HepG2 (cell line): ENCODE data around the gene MYH16. TPM values are rescaled to one million over a fixed set of nuclear protein-coding genes. Genes with fewer than 3 reads are reported as not detected.

Experiments used
- ATAC-seq: fragments of 200-7000 bp; cut with Tn5 transposase; 3 replicates; pipeline ENCODE4 v1.9.1; 2020; ENCODE audit warnings: mild to moderate bottlenecking, moderate library complexity
- BruUV-seq: library from RNA; stranded (reverse); fragments of 400-500 nt; replicated peaks from 2 replicates; lab custom pipeline; 2021; lab: Mats Ljungman, UMichigan
- CTCF ChIA-PET: fragments of 300-600 bp; formaldehyde crosslinking; extraction: SDS; loops from one replicate; lab custom pipeline; 2021; ENCODE audit warnings: low total read pairs, inconsistent platforms, low intra/inter-chr PET ratio; lab: Yijun Ruan, JAX
- POLR2A ChIA-PET: fragments of 350-600 bp; sonication (Branson Sonifier 250); formaldehyde crosslinking; loops from one replicate; lab custom pipeline; 2020; ENCODE audit warnings: antibody characterized with exemption, inconsistent platforms; lab: Yijun Ruan, JAX
- DNase-seq: peaks from one replicate; pipeline ENCODE4 v3.0.0-alpha.2; 2015; ENCODE audit warnings: low spot score
- FAIRE-seq: peaks from 3 replicates; lab custom pipeline; 2011; peaks lifted over from hg19 to GRCh38; lab: Jason Lieb, UNC
- H2AFZ ChIP-seq: one replicate; pipeline ENCODE4 v1.6.1; 2011; ENCODE audit warnings: low read length, inconsistent platforms
- H3K27ac ChIP-seq: fragments of 300-600 bp; 3 replicates; pipeline ENCODE4 v1.8.0; 2011; ENCODE audit warnings: mixed run types, mild to moderate bottlenecking, mixed read lengths, low read length, inconsistent platforms; ENCODE audit not compliant: insufficient read depth; ENCODE audit errors: extremely low read length
- H3K27me3 ChIP-seq, 2 experiments: fragments of 200-600 bp in 1 of 2; 2 replicates in 1 of 2; 3 replicates in 1 of 2; pipeline versions ENCODE4 v1.6.0 to v1.8.0; 2011; ENCODE audit warnings: low read length in 2 of 2, mild to moderate bottlenecking in 2 of 2, moderate library complexity in 2 of 2, inconsistent platforms in 1 of 2; ENCODE audit not compliant: insufficient read depth in 2 of 2, control insufficient read depth in 1 of 2
- H3K36me3 ChIP-seq, 2 experiments: fragments of 200-600 bp in 1 of 2; replicated peaks in 1 of 2; 2 replicates in 1 of 2; 3 replicates in 1 of 2; pipeline versions ENCODE4 v1.5.1 to v1.8.0; 2011; ENCODE audit warnings: low read length in 2 of 2, inconsistent platforms in 1 of 2; ENCODE audit not compliant: insufficient read depth in 2 of 2, control insufficient read depth in 1 of 2
- H3K4me1 ChIP-seq: 2 replicates; pipeline ENCODE4 v1.5.1; 2012; ENCODE audit warnings: low read length, inconsistent platforms; ENCODE audit not compliant: insufficient read depth
- H3K4me2 ChIP-seq: 2 replicates; pipeline ENCODE4 v1.6.0; 2011; ENCODE audit warnings: low read depth, low read length, inconsistent platforms
- H3K4me3 ChIP-seq, 3 experiments: fragments of 200-600 bp in 1 of 3; sonication (generic), shearing (Covaris generic) in 1 of 3; replicated peaks in 1 of 3; 2 replicates each; pipeline ENCODE4 v1.5.1; 2011 to 2016; ENCODE audit warnings: low read length in 3 of 3, inconsistent platforms in 2 of 3, low read depth in 2 of 3, mild to moderate bottlenecking in 2 of 3, control low read depth in 1 of 3, mixed read lengths in 1 of 3; ENCODE audit not compliant: insufficient read depth in 1 of 3
- H3K79me2 ChIP-seq: one replicate; pipeline ENCODE4 v1.6.1; 2011; ENCODE audit warnings: low read length, inconsistent platforms; ENCODE audit not compliant: insufficient read depth
- H3K9ac ChIP-seq: 2 replicates; pipeline ENCODE4 v1.6.0; 2011; ENCODE audit warnings: mild to moderate bottlenecking, low read depth, low read length, inconsistent platforms; ENCODE audit not compliant: insufficient read depth
- H3K9me3 ChIP-seq: 2 replicates; pipeline ENCODE4 v1.5.1; 2012; ENCODE audit warnings: mild to moderate bottlenecking, low read length
- H4K20me1 ChIP-seq: 2 replicates; pipeline ENCODE4 v1.6.0; 2011; ENCODE audit warnings: inconsistent platforms, mild to moderate bottlenecking, low read length, moderate library complexity; ENCODE audit not compliant: insufficient read depth
- NBN ChIP-seq: fragments of 450-650 bp; conservative IDR thresholded peaks from 2 replicates; pipeline ENCODE4 v1.6.1; 2017
- PAWR ChIP-seq: sonication (generic); formaldehyde crosslinking; IDR thresholded peaks from 2 replicates; pipeline ENCODE4 v1.4.0; 2020; ENCODE audit warnings: missing genetic modification reagents, mild to moderate bottlenecking, borderline replicate concordance
- PHB2 ChIP-seq: fragments of 450-650 bp; IDR thresholded peaks from 2 replicates; pipeline ENCODE4 v1.6.1; 2018; ENCODE audit not compliant: partially characterized antibody
- RFX3 ChIP-seq: IDR thresholded peaks from 2 replicates; pipeline ENCODE4 v1.6.1; 2016; ENCODE audit warnings: missing biosample characterization, missing genetic modification reagents
- SRSF9 ChIP-seq: fragments of 200-400 bp; formaldehyde crosslinking; IDR thresholded peaks from 2 replicates; pipeline ENCODE4 v1.6.1; 2018; ENCODE audit warnings: borderline replicate concordance, mild to moderate bottlenecking, low read depth, low read length; ENCODE audit not compliant: insufficient read depth, poor library complexity, severe bottlenecking
- TCF12 ChIP-seq, 2 experiments: fragments of 450-650 bp in 1 of 2; sonication (generic) in 1 of 2; formaldehyde crosslinking in 1 of 2; IDR thresholded peaks; 2 replicates each; pipeline versions ENCODE4 v1.6.1 to v1.8.0; 2017 to 2022; ENCODE audit warnings: antibody characterized with exemption in 1 of 2, mild to moderate bottlenecking in 1 of 2, missing genetic modification reagents in 1 of 2, moderate library complexity in 1 of 2
- WGBS: methylation state at CpG from one replicate; pipeline ENCODE4 v1.1.6; 2017; ENCODE audit warnings: low lambda C conversion rate; 5-methylcytosine and 5-hydroxymethylcytosine counted together
- in situ Hi-C: cut with HindIII; loops from 2 replicates; pipeline ENCODE4 v1.10.0; 2017; ENCODE audit warnings: low pct_unique_long_range_greater_than_20kb; ENCODE audit not compliant: extremely low pct_ligation_motif_present
- intact Hi-C: fragments of 100-400 bp; cut with micrococcal nuclease; formaldehyde crosslinking; loops from one replicate; pipeline ENCODE4 v1.10.0; 2022; ENCODE audit not compliant: unreplicated experiment
- polyA plus RNA-seq, 8 experiments: library from polyadenylated mRNA; depleted of rRNA in 3 of 8; stranded (reverse) in 7 of 8; unstranded in 1 of 8; fragments of >200 nt; fragmentation: Illumina TruSeq in 4 of 8; extraction: Trizol in 4 of 8; gene quantifications; 2 replicates each; pipeline versions ENCODE4 v1.2.1 to v1.2.3, GENCODE V29; 2011 to 2016; ENCODE audit warnings: low read depth in 4 of 8, missing spikeins in 1 of 8, mixed read lengths in 1 of 8; ENCODE audit not compliant: insufficient read depth in 1 of 8
- total RNA-seq, 5 experiments: library from RNA; depleted of rRNA; stranded (reverse); fragments of >200 nt; fragmentation: Illumina TruSeq; extraction: Trizol; gene quantifications; 2 replicates each; pipeline ENCODE4 v1.2.3, GENCODE V29; 2016; ENCODE audit warnings: low read depth in 1 of 5
- TF ChIP-seq, protein P1 (sequence below): sonication (generic); formaldehyde crosslinking; conservative IDR thresholded peaks from 2 replicates; pipeline ENCODE4 v1.4.0; 2020; ENCODE audit warnings: mild to moderate bottlenecking, missing genetic modification reagents, moderate library complexity

Gene MYH16
- total and polyA plus RNA-seq, 2 of the 13 experiments (the other 11 are each of a cell fraction or from before 2014, with no cell fraction given), result 0.05 to 0.15 TPM

DNA sequence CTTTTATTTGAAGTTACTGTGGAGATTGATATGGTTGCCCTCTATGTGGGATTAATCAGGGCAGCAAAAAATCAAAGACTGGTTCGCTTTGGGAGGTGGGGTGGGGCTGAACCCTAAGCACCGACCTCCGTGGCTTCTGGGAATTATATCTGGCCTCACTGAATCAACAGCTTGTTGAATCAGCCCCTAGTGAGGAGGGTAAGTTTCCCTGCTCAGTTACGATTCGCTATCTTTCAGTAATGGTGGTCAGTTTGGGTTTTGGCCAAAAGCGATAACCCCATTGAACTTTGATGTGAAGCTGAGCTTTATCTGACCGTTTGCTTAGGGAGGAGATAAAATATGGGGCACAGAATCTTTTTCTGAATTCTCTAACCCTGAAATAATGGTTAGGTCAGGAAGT lies 36.5 kb downstream of the MYH16 start:
- H3K9ac ChIP-seq, result no peak overlapping the region
- ATAC-seq (no peak), FAIRE-seq (no peak), DNase-seq (no peak)
- H2AFZ ChIP-seq, result no peak overlapping the region
- intact Hi-C loops (no loop called here), in situ Hi-C loops (no loop called here)
- 39% methylated on average over 7 of the region's 7 CpGs for WGBS
- peaks cover 13% of the 10 kb centered on the region for H3K4me1 ChIP-seq
- H3K9me3 ChIP-seq, result no peaks in the 10 kb centered on the region; the same call in 1 of the 2 replicates
- no peak overlapping the region for H3K27ac ChIP-seq
- no peaks in the 10 kb centered on the region for H4K20me1 ChIP-seq
- no peak overlapping the region for H3K4me3 ChIP-seq
- BruUV-seq, result no TSS peak
- H3K36me3 ChIP-seq, result no peaks in the 10 kb centered on the region
- no peaks in the 10 kb centered on the region for H3K27me3 ChIP-seq
- H3K79me2 ChIP-seq, result no peaks in the 10 kb centered on the region
- no peak for TF ChIP-seq PAWR
- TF ChIP-seq PHB2, result no peak
- no peak for TF ChIP-seq RFX3 (CRISPR knock-in tag)
- TF ChIP-seq SRSF9, result no peak
- TF ChIP-seq TCF12 (IDR thresholded peaks at IDR 0.05), result no peak
- TF ChIP-seq TCF12 (CRISPR knock-in tag; IDR thresholded peaks at IDR 0.05), result no peak
- TF ChIP-seq NBN, result no peak
- TF ChIP-seq, protein P1, sequence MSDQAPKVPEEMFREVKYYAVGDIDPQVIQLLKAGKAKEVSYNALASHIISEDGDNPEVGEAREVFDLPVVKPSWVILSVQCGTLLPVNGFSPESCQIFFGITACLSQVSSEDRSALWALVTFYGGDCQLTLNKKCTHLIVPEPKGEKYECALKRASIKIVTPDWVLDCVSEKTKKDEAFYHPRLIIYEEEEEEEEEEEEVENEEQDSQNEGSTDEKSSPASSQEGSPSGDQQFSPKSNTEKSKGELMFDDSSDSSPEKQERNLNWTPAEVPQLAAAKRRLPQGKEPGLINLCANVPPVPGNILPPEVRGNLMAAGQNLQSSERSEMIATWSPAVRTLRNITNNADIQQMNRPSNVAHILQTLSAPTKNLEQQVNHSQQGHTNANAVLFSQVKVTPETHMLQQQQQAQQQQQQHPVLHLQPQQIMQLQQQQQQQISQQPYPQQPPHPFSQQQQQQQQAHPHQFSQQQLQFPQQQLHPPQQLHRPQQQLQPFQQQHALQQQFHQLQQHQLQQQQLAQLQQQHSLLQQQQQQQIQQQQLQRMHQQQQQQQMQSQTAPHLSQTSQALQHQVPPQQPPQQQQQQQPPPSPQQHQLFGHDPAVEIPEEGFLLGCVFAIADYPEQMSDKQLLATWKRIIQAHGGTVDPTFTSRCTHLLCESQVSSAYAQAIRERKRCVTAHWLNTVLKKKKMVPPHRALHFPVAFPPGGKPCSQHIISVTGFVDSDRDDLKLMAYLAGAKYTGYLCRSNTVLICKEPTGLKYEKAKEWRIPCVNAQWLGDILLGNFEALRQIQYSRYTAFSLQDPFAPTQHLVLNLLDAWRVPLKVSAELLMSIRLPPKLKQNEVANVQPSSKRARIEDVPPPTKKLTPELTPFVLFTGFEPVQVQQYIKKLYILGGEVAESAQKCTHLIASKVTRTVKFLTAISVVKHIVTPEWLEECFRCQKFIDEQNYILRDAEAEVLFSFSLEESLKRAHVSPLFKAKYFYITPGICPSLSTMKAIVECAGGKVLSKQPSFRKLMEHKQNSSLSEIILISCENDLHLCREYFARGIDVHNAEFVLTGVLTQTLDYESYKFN, result no peak
- CTCF ChIA-PET, result no interaction called here
- POLR2A ChIA-PET, result interaction anchor here (1.3 kb wide), 1 partner anchor 16 kb away, joined by 3 read pairs; no protein-coding TSS in a partner anchor
- no peak overlapping the region for H3K4me2 ChIP-seq
